ENCODE results near the gene RPL39. TPM values are rescaled to one million over a fixed set of nuclear protein-coding genes. Genes with fewer than 3 reads are reported as not detected.
A peak's percentile ranks its signal among the peaks of the same experiment; 100 is the strongest.

RPL39 gene
- polyA plus RNA-seq, 3 donors: 1,908 to 2,198 (median 1,931) TPM

DNA sequence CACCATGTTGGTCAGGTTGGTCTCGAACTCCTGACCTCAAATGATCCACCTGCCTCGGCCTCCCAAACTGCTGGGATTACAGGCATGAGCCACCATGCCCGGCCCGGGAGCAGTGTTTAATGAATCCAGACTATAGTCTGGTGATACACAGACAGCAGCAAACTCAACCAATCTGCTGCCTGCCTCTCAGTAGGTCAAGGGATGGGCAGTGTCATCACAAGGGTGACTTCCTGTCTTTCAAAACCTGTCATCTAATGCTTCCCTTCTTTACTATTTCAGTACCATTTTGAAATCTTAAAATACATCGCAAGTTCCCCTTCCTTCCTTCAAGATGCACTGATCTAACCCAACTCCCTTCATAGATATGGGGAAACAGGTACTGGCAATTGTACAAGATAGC, 8.4 kb downstream of the RPL39 start:
- peaks cover 15 to 25% of the 10 kb centered on the region in 2 donors for H3K36me3 Mint-ChIP-seq

DNA sequence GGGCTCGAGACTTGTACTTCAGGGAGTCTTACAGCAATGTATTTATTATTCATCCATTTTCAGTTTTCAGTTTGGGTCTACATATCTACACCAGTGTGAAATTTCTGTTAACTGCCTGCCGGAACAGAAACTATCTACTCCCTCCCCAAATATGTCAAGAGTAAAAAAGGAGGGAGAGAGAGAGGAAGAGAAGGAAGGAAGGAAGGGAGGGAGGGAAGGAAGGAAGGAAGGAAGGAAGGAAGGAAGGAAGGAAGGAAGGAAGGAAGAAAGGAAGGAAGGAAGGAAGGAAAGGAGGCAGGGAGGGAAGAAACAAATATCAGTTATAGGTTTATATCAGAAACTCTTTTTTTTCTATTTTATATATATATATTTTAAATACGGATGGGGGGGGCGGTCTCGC, 12.6 kb downstream of the RPL39 start:
- no peak overlapping the region for H3K4me2 ChIP-seq (replicated peaks; ENCODE audit: extremely low read depth, low read length, poor library complexity, severe bottlenecking)
- Mint-ChIP-seq H3K27ac (peak overlapping the region in 1 of 7 donors; percentile 33), H3K27me3 (ENCODE audit: low read depth in 3 of 3) (peaks cover 0 to 2% (median 0%) of the 10 kb centered on the region in 3 donors), H3K36me3 (peaks cover 4 to 5% of the 10 kb centered on the region in 2 donors), H3K4me1 (peaks cover 48% of the 10 kb centered on the region), H3K4me3 (no peak overlapping the region), H3K9me3 (peaks cover 0 to 5% (median 0%) of the 10 kb centered on the region in 7 donors)
- no peak overlapping the region for H2AFZ ChIP-seq (ENCODE audit: insufficient read depth, low read depth, low read length, poor library complexity, severe bottlenecking)
- H3K36me3 ChIP-seq (replicated peaks in 1 of 2; ENCODE audit: control insufficient read depth in 1 of 2, insufficient read depth in 2 of 2, low read length in 2 of 2): peaks cover 0 to 10% of the 10 kb centered on the region in 2 donors
- H4K20me1 ChIP-seq (ENCODE audit: insufficient read depth, low read length): peaks cover 3% of the 10 kb centered on the region
- H3K4me1 ChIP-seq (ENCODE audit: control insufficient read depth in 1 of 2, insufficient read depth in 2 of 2, low read length in 2 of 2): peaks cover 51 to 52% of the 10 kb centered on the region in 2 donors
- intact Hi-C loops (cut with micrococcal nuclease): loop anchor here in 1 of 2 donors (10.0 kb wide), 1 partner anchor 174 kb away; the partner anchor contains the start of gene NKRF
- peaks cover 17% of the 10 kb centered on the region for H3K79me2 ChIP-seq (ENCODE audit: insufficient read depth, low read length)
- H3K27me3 ChIP-seq (ENCODE audit: control insufficient read depth in 2 of 2, insufficient read depth in 2 of 2, low read length in 2 of 2): no peaks in the 10 kb centered on the region
- no CpG with 5 or more reads among the region's 5 CpGs for WGBS (ENCODE audit: insufficient coverage)
- H3K4me3 ChIP-seq (replicated peaks in 1 of 3; ENCODE audit: low read depth in 2 of 3, low read length in 3 of 3): no peak overlapping the region
- TF ChIP-seq, protein P1, sequence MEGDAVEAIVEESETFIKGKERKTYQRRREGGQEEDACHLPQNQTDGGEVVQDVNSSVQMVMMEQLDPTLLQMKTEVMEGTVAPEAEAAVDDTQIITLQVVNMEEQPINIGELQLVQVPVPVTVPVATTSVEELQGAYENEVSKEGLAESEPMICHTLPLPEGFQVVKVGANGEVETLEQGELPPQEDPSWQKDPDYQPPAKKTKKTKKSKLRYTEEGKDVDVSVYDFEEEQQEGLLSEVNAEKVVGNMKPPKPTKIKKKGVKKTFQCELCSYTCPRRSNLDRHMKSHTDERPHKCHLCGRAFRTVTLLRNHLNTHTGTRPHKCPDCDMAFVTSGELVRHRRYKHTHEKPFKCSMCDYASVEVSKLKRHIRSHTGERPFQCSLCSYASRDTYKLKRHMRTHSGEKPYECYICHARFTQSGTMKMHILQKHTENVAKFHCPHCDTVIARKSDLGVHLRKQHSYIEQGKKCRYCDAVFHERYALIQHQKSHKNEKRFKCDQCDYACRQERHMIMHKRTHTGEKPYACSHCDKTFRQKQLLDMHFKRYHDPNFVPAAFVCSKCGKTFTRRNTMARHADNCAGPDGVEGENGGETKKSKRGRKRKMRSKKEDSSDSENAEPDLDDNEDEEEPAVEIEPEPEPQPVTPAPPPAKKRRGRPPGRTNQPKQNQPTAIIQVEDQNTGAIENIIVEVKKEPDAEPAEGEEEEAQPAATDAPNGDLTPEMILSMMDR (IDR thresholded peaks at IDR 0.05): no peak
- H3K9ac ChIP-seq (ENCODE audit: insufficient read depth, low read length, poor library complexity, severe bottlenecking): no peak overlapping the region
- DNase-seq: no peak
- no peak overlapping the region for H3K27ac ChIP-seq (ENCODE audit: low read depth in 1 of 2, low read length in 2 of 2)
- no peaks in the 10 kb centered on the region for H3K9me3 ChIP-seq (replicated peaks in 1 of 2; ENCODE audit: control insufficient read depth in 1 of 2, insufficient read depth in 1 of 2, low read length in 2 of 2)

More for the DNA sequence above, 8.4 kb downstream of the RPL39 start:
- Histone ChIP-seq H3K36me3 (replicated peaks in 1 of 2; ENCODE audit: control insufficient read depth in 1 of 2, insufficient read depth in 2 of 2, low read length in 2 of 2) (peaks cover 11 to 42% of the 10 kb centered on the region in 2 donors), H3K9me3 (replicated peaks in 1 of 2; ENCODE audit: control insufficient read depth in 1 of 2, insufficient read depth in 1 of 2, low read length in 2 of 2) (no peaks in the 10 kb centered on the region), H3K79me2 (ENCODE audit: insufficient read depth, low read length) (peaks cover 42% of the 10 kb centered on the region), H4K20me1 (ENCODE audit: insufficient read depth, low read length) (peaks cover 31% of the 10 kb centered on the region), H3K4me1 (ENCODE audit: control insufficient read depth in 1 of 2, insufficient read depth in 2 of 2, low read length in 2 of 2) (peaks cover 26 to 31% of the 10 kb centered on the region in 2 donors), H3K27me3 (ENCODE audit: control insufficient read depth in 2 of 2, insufficient read depth in 2 of 2, low read length in 2 of 2) (no peaks in the 10 kb centered on the region), H3K9ac (ENCODE audit: insufficient read depth, low read length, poor library complexity, severe bottlenecking) (no peak overlapping the region), H2AFZ (ENCODE audit: insufficient read depth, low read depth, low read length, poor library complexity, severe bottlenecking) (no peak overlapping the region), H3K27ac (ENCODE audit: low read depth in 1 of 2, low read length in 2 of 2) (peak overlapping the region; percentile 67 to 81), H3K4me3 (replicated peaks in 1 of 3; ENCODE audit: low read depth in 2 of 3, low read length in 3 of 3) (no peak overlapping the region), H3K4me2 (replicated peaks; ENCODE audit: extremely low read depth, low read length, poor library complexity, severe bottlenecking) (peak overlapping the region; percentile 33)
- no peak overlapping the region for H3K4me3 Mint-ChIP-seq
- peak; percentile 79 to 91 (median 89) for DNase-seq
- TF ChIP-seq, protein P1 (IDR thresholded peaks at IDR 0.05): no peak
- H3K9me3 Mint-ChIP-seq: peaks cover 0 to 2% (median 0%) of the 10 kb centered on the region in 7 donors
- intact Hi-C loops (cut with micrococcal nuclease): no loop called here
- H3K27me3 Mint-ChIP-seq (ENCODE audit: low read depth in 3 of 3): peaks cover 0 to 6% (median 0%) of the 10 kb centered on the region in 3 donors
- H3K4me1 Mint-ChIP-seq: peaks cover 29% of the 10 kb centered on the region
- H3K27ac Mint-ChIP-seq: peak overlapping the region; percentile 91 to 96 (median 94)
- 0% methylated on average over 2 of the region's 5 CpGs for WGBS (ENCODE audit: insufficient coverage)
